Measurements from ENCODE around the gene NR1D1. TPM values are rescaled to one million over a fixed set of nuclear protein-coding genes. Genes with fewer than 3 reads are reported as not detected.
A peak's percentile ranks its signal among the peaks of the same experiment; 100 is the strongest.

Gene NR1D1
- total RNA-seq, 1 donor: 9.9 TPM

DNA sequence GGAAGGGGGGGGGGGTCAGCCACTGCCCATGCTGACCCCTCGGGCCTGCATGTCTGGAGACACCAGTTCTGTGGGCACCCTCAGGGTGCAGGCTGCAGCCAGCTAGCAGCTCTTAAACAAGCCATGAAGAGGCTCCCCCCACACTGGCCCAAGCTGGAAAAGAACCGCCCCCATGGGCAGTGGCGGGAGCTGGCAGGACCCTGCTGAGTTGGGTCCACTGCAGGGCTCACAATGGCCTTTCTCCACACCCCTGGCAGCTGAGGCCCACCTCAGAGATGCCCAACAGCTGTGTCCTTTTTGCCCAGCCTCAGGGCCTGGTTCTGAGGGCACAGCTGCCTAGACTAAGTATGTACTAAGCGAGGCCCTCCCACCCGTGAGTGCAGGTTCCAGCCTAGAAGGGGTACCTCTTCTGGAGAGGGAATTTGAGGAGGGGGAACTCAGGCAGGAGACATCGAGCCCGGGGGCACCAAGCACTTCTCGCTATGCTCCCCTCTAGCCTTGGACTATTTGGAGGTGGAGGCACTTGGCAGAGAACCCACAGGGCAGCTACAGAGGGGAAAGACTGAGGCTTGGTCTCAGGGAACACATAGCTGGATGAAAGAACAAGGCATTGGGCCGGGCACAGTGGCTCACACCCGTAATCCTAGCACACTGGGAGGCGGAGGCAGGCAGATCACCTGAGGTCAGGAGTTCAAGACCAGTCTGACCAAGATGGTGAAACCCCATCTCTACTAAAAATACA is 34.4 kb downstream of the NR1D1 start:
- Histone ChIP-seq H3K4me1 (ENCODE audit: insufficient read depth, low read length) (peaks cover 67% of the 10 kb centered on the region), H3K9me3 (ENCODE audit: low read depth, low read length) (no peaks in the 10 kb centered on the region), H3K4me3 (ENCODE audit: low read length) (no peak overlapping the region), H3K27me3 (ENCODE audit: insufficient read depth, low read length) (no peaks in the 10 kb centered on the region)

DNA sequence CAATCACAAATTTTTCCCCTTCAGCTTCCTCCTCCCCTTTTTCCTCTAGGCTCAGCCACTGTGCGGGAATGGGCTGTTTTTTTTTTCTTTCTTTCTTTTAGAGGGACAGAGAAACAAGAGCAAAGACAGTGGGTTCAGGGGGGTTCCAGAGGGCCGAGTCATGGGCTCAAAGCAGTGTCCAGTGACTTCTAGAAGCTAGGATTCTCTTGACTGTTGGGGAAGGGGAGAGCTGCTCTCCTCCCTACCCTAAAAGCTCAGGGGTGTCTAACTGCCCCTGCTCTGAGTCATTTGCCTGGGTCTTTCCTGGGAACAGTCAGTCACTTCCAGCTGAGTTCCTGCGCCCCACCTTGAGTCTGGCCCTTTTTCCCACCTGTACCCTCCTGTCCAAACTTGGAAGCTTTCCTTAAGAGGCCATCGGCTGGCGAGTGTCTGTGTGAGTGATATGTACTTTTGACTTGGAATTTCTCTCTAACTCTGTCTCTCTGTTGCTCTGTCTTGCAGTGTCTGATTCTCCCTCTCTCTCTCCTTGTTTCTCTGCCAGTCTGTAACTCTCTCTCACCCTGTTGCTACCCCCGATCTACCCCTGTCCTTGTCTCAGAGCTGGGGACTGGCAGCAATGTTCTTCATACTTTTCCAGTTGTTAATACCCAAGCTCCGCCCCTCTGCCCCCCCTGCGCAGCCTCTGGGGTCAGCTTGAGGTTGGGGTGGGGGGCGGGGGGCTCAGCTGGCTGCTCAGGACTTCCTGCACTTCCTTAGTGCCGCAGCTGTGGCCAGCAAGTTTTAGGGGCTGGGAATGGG is 35.2 kb downstream of the NR1D1 start:
- peaks cover 59% of the 10 kb centered on the region for H3K4me1 ChIP-seq (ENCODE audit: insufficient read depth, low read length)
- no peaks in the 10 kb centered on the region for H3K9me3 ChIP-seq (ENCODE audit: low read depth, low read length)
- no peaks in the 10 kb centered on the region for H3K27me3 ChIP-seq (ENCODE audit: insufficient read depth, low read length)
- H3K4me3 ChIP-seq (ENCODE audit: low read length): no peak overlapping the region

DNA sequence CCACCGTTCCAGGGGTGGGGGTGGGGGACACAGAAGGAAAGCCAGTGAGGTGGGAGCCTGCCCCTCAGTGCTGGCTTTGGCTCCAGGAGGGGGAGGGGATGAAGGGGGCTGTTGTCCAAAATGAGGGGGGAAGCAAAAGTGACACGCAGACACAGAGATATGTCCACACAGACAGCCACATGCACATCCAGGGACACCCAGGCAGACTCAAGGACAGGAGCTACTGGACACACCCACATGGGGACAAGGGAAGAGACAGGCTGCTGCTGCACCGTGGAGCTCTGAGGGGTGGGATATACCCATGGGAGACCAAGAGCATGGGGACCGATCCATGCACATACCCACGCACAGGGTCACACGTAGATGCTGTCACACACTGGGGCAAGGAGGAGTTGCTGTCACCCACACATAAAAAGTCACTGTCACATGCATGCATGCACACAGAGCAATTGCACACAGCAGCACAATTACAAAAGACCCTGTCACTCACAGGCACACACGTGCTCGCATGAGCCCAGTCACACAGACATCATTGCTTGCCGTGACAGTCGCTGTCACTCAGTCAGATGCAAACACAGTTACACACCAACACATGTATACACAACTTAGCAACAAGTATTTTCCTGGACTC is 36.4 kb downstream of the NR1D1 start:
- Histone ChIP-seq H3K4me1 (ENCODE audit: insufficient read depth, low read length) (peaks cover 47% of the 10 kb centered on the region), H3K27me3 (ENCODE audit: insufficient read depth, low read length) (no peaks in the 10 kb centered on the region), H3K4me3 (ENCODE audit: low read length) (peak overlapping the region; percentile 88), H3K9me3 (ENCODE audit: low read depth, low read length) (no peaks in the 10 kb centered on the region)

DNA sequence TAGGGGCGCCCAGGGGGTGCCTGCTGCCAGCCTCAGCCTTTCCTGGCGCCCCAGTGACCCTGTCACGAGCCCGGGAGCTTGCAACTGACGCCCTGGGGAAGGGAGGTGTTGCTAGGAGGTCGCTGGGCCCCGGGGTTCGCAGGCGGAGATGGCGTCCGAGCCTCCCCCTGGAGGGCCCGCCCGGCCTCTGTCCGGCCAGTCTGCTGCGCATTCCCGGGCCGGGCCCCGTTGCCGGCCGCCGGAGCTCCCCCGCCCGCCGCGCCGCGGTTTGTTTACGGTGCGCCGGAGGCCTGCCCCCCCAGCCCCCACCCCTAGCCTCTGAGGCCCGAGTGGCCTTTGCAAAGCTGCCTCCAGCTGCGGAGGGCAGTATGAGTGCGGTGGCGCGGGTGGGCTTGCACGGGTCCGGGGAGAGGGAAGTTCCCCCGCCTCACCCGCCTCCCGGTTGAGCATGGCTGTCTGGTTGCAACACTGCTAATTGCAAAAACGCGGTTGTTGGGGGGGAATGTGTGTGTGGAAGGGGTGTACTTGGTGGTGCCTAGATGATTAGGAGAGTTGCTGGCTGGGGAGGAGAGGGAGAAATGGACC is 37.1 kb downstream of the NR1D1 start:
- peak overlapping the region; percentile 88 for H3K4me3 ChIP-seq (ENCODE audit: low read length)
- H3K27me3 ChIP-seq (ENCODE audit: insufficient read depth, low read length): no peaks in the 10 kb centered on the region
- peaks cover 40% of the 10 kb centered on the region for H3K4me1 ChIP-seq (ENCODE audit: insufficient read depth, low read length)
- no peaks in the 10 kb centered on the region for H3K9me3 ChIP-seq (ENCODE audit: low read depth, low read length)

DNA sequence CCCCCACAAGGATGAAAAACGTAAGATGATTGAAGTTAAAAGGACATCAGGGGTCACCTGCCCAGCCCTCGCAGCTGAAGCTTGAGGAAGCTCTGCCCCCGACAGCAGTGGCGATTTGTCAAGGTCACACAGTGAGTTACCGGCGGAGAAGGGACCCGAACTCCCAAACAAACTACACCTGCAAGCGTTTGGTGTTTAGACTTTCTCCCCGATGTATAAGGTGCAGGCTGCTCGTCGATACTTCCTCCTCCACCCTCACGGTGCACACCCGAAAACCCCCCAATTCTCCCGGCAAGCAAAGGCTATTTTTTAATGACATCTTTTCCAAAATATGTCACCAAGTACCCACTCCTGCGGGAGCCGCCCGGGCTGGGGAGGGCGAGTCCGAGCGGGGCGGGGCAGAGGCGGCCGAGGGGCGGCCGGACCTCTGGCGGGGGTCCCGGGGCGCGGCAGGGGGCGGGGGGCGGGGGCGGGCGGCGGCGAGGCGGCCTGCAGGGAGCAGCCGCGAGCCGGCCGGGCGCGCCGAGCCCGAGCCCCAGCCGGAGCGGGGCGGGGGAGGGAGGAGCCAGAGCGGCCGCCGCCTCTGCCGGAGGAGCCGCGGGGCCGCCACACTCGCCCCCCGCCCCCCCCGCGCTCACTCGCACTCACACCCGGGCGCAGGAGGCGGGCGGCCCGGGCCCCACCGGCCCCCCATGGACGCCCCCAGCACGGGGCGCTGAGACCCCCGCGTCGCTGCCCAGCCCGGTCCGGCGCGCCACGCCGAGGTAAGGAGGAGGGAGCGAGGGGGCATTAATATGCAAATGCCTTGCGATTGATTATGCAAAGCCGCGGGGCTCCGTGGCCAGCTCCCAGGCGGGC is 37.8 kb downstream of the NR1D1 start, which contains the start of gene THRA:
THRA (plus strand) TSS at position 637 of the 858 bp plus-strand sequence. CDS start 11,524 bp downstream, outside the sequence.
- H3K27me3 ChIP-seq (ENCODE audit: insufficient read depth, low read length): no peaks in the 10 kb centered on the region
- H3K4me1 ChIP-seq (ENCODE audit: insufficient read depth, low read length): peaks cover 33% of the 10 kb centered on the region
- no peaks in the 10 kb centered on the region for H3K9me3 ChIP-seq (ENCODE audit: low read depth, low read length)
- peak within 1 kb of the TSS; percentile 88 for H3K4me3 ChIP-seq (ENCODE audit: low read length)

DNA sequence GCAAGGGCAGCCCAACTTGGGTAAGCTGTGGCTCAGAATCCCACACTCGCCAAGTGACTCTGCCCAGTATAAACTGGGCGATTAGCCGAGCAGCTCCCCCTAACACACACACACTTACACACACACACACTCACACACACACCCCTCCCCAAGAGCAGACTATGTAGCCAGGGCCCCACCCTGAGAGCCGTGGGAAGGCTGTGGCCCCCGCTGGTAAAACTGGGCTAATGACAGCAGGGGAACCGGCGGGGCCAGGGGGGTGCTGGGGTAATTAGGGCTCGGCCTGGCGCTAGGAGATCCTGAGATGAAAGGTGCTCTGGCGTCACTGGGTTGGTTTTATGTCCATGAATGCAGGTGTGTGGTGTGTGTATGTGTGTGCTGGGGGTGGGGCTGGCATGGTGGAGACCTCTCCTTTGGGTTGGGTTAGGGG is 38.8 kb downstream of the NR1D1 start:
- Histone ChIP-seq H3K4me1 (ENCODE audit: insufficient read depth, low read length) (peaks cover 28% of the 10 kb centered on the region), H3K27me3 (ENCODE audit: insufficient read depth, low read length) (no peaks in the 10 kb centered on the region), H3K9me3 (ENCODE audit: low read depth, low read length) (no peaks in the 10 kb centered on the region), H3K4me3 (ENCODE audit: low read length) (no peak overlapping the region)

DNA sequence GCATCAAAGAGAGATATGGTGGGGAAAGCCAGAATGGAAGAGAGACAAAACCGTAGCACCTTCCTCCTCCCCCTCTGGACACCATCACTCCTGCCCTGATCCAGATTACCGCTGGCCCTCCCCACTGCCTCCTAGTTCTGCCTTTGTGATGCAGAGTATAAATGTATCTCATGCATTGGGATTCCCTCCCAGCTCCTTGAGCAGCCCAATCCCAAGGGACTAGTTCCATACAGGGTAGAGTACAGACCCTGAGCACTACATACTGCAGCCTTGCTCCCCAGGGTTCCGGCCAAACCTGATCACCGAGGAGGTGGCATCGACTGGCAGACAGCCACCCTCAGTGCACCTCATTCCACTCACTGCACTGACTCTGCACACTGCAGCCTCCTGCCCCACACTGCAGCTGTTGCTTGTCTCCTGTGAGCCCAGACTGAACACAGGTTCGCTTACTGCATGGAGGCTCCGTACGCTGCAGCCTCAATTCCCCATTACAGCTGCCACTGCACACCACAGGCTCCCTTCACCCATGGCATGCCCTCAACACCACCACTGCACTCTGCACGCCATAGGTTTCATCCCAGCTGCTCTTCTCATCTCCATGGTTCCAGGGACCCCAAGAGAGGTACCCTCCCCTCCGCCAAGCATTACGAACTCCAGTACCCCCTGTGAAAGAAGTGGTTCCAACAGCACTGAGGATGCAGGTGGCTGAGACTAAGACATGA is 39.3 kb downstream of the NR1D1 start:
- Histone ChIP-seq H3K4me3 (ENCODE audit: low read length) (no peak overlapping the region), H3K27me3 (ENCODE audit: insufficient read depth, low read length) (no peaks in the 10 kb centered on the region), H3K9me3 (ENCODE audit: low read depth, low read length) (no peaks in the 10 kb centered on the region), H3K4me1 (ENCODE audit: insufficient read depth, low read length) (peaks cover 28% of the 10 kb centered on the region)

DNA sequence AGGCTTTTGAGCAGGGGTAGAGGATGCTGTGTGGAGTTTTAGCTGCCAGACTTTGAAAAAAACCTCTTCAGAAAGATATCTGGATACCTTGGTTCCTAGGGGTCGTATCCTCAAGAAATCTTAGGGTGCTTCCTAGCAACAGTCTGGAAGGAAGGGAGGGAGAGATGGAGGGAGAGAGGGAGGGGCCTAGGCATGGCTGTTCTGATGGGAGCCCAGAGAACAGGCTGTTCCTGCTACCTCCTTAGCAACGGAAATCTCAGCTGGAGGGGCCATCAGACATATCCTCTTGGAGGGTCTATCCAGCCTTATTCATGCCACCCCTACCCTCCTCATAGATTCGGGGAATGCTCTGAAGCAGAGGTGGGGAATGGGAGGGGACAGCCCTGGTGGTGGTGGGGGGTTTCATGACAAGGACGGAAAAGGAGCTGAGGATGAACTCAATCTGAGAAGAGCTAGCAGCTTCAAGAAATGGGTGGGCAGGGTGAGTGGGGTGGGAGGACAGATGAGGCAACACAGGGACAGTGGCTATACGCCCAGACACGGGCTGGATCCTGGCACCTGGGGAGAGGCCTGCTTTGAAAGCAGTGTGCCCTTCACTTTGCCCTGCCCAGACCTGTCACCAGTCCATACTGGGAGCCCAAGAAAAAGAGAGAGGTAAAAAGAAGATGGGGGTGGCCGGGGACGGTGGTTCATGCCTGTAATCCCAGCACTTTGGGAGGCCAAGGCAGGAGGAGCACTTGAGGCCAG is 40.5 kb downstream of the NR1D1 start:
- H3K9me3 ChIP-seq (ENCODE audit: low read depth, low read length): no peaks in the 10 kb centered on the region
- H3K4me1 ChIP-seq (ENCODE audit: insufficient read depth, low read length): peaks cover 22% of the 10 kb centered on the region
- no peak overlapping the region for H3K4me3 ChIP-seq (ENCODE audit: low read length)
- H3K27me3 ChIP-seq (ENCODE audit: insufficient read depth, low read length): no peaks in the 10 kb centered on the region

DNA sequence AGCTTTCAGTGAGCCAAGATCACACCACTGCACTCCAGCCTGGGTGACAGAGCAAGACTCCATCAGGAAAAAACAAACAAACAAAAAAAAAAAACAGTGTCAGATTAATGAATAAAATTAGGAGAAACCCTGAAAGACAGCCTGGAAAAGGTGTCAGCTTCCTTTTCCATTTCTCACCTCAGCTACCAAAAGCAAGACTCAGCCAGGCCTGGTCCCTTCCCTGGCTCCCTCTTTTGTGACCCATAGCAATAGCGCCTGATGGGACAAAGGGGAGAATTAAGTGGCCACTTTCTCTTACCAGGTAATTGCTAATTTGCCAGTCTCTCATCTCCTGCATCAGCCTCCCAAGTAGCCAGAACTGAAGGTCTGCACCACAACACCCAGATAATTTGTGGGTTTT is 41.5 kb downstream of the NR1D1 start:
- H3K9me3 ChIP-seq (ENCODE audit: low read depth, low read length): no peaks in the 10 kb centered on the region
- no peaks in the 10 kb centered on the region for H3K27me3 ChIP-seq (ENCODE audit: insufficient read depth, low read length)
- H3K4me1 ChIP-seq (ENCODE audit: insufficient read depth, low read length): peaks cover 17% of the 10 kb centered on the region
- no peak overlapping the region for H3K4me3 ChIP-seq (ENCODE audit: low read length)

DNA sequence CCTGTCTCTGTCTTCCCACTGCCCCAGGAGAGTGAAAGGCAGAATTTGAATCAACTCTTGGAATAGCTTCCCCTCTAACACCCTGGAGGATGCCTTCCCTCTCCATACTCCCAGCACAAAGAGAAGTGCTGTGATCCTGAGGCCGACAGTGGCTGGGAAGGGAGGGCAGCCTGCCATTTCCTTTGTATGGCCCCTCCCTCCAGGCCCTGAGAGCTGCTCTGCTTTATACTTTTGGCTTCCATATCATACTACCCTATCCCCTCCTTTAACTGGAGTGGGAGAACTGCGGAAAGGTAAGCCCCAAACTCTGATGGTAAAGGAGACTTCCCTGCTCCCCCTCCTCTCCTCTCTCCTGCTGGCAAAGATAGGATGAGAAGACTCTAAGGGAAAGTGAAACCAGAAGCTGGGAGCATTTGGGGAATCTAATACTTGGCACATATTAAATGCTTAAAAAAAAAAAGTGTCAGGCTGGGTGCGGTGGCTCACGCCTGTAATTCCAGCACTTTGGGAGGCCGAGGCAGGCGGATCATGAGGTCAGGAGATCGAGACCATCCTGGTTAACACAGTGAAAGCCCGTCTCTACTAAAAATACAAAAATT is 42.1 kb downstream of the NR1D1 start:
- H3K9me3 ChIP-seq (ENCODE audit: low read depth, low read length): no peaks in the 10 kb centered on the region
- H3K4me1 ChIP-seq (ENCODE audit: insufficient read depth, low read length): peaks cover 18% of the 10 kb centered on the region
- no peaks in the 10 kb centered on the region for H3K27me3 ChIP-seq (ENCODE audit: insufficient read depth, low read length)
- H3K4me3 ChIP-seq (ENCODE audit: low read length): no peak overlapping the region

DNA sequence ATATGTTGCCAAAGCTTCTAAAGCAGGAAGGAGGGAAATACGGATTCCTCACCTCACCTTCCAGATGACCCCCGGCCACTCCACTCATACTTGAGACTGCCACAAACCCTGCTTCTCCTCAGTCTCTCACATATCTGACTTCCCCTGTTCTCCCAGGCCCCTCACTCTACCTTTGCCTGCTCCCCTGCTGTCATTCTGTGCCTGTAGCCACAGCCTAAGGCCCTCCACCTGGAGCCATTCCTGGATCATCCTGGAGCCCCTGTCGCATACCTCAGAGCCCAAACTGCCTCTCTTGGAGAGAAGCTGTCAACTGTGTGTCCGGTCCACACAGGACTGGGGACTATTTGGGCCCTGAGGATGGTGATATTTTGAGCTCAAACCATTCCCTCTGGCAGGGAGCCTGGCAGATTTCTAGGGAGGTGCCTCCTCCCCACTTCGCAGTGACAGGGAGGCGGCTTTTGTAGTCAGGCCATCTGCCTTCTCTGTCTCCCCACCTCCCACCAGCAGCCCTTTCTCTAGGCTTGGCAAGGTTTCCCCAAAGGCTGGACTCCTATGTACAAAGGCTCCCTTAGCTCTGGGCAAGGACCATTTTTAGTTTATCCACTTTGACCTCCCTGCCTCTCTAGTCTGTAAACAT is 43.9 kb downstream of the NR1D1 start:
- Histone ChIP-seq H3K4me3 (ENCODE audit: low read length) (no peak overlapping the region), H3K9me3 (ENCODE audit: low read depth, low read length) (no peaks in the 10 kb centered on the region), H3K4me1 (ENCODE audit: insufficient read depth, low read length) (peaks cover 12% of the 10 kb centered on the region), H3K27me3 (ENCODE audit: insufficient read depth, low read length) (no peaks in the 10 kb centered on the region)
